ENCODE measurements around the gene ARID5B.
"Not testable (repeated sequence)": the region's sequence is repeated elsewhere in the genome, so short reads cannot be mapped to it uniquely, and the experiment has no call there.

The ARID5B gene, protein sequence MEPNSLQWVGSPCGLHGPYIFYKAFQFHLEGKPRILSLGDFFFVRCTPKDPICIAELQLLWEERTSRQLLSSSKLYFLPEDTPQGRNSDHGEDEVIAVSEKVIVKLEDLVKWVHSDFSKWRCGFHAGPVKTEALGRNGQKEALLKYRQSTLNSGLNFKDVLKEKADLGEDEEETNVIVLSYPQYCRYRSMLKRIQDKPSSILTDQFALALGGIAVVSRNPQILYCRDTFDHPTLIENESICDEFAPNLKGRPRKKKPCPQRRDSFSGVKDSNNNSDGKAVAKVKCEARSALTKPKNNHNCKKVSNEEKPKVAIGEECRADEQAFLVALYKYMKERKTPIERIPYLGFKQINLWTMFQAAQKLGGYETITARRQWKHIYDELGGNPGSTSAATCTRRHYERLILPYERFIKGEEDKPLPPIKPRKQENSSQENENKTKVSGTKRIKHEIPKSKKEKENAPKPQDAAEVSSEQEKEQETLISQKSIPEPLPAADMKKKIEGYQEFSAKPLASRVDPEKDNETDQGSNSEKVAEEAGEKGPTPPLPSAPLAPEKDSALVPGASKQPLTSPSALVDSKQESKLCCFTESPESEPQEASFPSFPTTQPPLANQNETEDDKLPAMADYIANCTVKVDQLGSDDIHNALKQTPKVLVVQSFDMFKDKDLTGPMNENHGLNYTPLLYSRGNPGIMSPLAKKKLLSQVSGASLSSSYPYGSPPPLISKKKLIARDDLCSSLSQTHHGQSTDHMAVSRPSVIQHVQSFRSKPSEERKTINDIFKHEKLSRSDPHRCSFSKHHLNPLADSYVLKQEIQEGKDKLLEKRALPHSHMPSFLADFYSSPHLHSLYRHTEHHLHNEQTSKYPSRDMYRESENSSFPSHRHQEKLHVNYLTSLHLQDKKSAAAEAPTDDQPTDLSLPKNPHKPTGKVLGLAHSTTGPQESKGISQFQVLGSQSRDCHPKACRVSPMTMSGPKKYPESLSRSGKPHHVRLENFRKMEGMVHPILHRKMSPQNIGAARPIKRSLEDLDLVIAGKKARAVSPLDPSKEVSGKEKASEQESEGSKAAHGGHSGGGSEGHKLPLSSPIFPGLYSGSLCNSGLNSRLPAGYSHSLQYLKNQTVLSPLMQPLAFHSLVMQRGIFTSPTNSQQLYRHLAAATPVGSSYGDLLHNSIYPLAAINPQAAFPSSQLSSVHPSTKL

DNA sequence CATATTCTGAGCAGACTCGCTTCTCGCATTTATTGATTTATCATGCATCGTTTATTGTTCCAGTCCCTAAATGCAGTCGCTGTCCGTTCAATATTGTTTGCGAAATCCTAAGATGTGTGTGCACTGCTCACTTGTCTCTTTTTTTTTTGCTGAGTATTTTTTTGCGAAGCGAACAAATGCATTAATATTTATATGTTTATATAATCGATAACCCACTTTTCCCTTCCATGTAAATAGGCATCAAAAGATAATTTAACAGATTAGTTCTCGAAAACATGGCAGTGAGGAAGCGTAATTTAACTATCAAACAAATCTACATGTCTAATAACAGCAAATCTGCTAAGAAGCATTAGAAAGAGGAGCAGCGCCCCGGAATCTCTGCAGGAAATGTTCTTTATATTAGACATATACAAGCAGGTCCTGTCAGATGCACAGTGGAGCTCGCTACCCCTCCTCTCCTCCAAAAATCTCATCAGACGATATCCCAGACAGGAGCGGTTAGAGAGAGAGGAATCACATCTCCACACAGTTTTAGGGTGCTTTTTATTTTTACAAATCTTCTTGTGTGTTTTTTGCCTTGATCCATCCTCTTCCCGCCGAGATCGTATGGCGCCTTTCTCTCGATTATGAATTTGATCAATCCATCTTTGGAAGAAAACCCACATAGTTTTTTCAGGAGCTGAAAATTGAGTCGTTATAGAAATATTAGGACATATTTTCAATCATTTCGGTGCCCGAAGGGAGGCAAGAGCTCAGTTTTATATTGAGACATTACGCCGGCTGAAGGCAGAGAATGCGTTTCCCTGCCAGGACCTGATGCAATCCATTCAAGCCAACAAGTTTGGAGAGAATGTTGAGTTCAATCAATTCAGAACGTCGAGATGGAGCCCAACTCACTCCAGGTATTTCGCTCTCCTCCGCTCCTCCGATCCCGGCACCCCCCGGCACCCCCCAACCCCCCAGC is at the start of gene ARID5B:
ARID5B (plus strand) TSS at position 871 of the 964 bp plus-strand sequence; CDS start at position 882, 11 bp downstream.
- DNase-seq, result peak; percentile 76

DNA sequence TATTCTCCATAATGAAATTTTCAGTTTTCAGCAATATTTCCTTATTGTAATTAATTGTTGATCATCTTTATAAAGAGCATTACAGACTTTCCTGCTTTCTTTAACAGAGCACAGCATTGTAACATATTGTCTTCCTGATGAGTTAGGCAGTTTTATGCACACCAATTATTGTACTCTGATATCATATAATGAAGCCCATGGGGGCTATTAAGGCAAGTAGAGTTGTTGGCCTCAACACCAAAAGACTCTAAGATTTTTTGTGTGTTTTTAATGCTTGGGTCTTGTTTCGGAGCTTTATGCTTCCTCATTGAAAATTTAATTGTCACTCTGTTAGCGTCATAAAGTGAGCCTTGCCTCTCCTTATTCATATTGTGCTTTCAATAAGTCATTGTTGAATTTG is 49.2 kb upstream of the ARID5B start:
- no peak for DNase-seq

DNA sequence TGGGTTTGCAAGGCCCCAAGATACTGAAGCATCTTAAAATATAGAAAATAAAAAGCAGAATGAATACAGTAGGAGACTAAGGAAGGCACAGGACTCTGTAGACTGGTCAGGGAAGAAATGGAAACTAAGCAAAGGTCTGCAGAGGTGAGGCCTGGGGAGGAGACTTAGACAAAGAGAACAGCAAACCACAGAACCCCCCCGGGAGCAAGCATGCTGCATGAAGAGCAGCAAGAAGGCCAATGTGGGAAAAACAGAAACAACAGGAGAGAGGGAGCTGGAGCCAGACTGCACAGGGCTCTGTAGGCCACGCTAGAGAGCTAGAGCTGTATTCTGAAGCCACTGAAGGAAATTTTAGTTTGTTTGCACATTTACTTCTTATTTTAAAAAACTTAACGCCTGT is 45.7 kb upstream of the ARID5B start:
- DNase-seq, result no peak

DNA sequence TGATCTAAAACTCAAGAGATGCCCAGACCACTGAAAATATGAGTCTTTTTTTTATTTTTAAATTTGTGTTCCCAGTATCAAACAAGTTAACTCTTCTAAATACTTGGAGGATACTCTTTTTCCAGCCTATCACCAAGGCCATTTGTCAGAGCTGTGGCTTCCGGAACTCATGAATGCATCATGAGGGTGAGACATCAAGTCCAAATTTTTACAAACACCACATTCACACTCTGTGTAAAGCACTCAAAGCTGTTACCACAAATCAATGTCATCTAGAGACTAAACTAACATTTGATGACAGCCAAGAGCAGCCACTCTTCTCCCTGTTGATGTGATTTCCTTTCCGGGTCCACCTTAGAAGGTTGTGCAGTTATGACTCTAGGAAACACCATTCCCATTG is 43.8 kb upstream of the ARID5B start:
- no peak for DNase-seq

DNA sequence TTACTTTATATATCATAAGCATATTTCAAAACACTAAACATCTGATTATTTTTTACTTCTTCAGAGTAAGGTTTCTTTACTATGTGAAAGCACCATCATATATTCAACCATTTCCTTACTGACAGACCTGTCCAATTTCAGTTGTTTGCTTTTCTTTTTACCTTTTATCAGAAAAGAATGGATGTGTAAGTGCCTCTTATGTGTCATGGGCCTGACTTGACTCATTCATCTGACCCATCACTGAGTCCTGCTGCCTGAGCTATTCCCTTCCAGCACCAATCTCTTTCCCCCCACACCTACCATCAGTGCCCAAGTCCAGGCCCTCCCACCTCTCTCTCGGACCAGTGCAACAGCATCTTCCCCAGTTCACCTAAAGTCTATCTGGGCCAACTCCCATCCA is 41.7 kb upstream of the ARID5B start:
- DNase-seq, result no peak

DNA sequence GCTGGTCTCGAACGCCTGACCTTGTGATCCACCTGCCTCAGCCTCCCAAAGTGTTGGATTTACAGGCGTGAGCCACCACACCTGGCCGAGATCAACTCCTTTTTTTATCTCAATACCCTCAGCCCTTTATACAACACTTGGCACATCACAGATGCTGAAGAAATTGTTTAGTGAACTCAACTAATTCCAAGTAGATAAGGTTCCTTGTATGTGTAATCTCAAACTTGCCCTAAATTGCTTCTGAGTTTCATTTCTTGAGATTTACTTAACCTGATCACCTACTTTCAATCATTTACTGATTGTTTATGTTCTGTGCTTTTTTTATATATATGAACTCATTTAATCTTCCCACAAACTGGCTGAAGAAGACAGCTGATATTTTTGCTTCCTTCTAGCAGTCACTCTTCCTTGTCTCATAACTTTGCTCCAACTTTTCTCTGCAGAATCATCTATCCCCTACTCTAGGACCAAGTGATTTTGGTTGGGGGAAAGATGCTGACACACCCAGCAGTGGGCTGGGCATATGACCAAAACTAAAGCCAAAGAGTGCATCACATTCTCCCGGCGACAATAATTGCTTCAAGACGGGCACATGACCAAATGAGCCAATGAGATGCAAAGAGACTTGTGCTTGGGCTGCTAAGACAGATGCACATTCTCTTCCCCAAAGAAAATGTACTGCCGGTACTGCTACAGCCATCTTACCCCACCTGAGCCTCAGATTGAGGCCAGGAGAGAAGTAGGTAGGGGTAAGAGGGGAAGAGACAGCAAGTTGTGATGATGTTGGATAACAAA is 40.3 kb upstream of the ARID5B start:
- DNase-seq, result no peak

DNA sequence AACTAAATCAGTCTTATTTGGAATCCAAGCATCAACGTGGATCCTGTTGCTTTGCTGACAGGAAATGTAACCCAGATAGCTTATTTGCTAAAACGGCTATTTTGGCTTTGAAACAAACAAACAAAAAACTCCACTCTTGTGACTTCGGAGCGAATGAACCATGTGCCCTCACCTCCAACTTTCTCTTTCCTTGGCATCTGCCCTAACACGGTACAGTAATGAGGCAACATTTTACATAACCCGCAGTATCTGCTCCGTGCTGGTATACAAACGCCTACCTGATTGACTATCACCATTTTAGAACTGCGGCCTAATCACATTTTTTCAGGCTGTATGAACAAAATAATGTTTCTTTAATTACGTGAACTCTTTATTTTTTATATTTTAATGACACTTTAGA is 37.5 kb upstream of the ARID5B start:
- no peak for DNase-seq

DNA sequence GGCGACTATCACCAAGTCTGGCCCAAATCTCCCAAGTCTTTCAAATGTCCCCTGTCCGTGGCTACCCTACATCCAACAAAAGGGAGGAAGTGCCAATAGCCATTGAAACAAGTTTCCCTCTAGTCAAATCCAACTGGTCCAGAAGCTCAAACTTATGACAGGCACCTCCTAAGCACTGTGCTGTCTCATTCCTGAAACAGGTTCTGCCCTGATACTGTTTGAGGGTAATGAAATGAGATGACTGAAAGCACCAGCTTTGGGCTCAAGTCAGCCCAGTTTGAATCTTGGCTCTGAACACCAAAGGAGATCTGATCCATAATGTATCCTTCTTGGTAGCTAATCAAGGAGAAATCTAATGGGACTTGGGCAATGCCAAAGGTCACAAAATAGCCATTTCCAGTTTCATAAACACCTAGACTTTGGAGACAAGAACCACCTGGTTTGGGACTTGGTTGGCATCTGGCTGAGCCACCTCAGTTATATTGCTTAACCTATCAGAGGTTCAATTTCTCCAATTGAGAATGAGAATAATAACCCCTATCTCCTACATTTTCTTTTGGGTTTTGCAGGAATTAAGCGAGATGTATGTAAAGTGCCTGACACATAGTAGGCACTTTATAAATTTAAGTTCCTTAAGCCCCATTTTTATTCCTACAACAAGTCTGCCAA is 34.7 kb upstream of the ARID5B start:
- DNase-seq, result no peak

DNA sequence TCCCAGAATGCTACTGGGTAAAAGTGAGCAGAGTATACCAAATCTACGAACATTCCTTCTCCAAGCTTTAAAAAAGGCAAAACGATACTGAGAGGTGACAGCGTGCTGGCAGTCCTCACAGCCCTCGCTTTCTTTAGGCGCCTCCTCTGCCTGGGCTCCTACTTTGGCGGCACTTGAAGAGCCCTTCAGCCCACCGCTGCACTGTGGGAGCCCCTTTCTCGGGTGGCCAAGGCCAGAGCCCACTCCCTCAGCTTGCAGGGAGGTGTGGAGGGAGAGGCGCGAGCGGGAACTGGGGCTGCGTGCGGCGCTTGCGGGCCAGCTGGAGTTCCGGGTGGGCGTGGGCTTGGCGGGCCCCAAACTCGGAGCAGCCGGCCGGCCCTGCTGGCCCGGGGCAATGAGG is 34.1 kb upstream of the ARID5B start:
- DNase-seq, result not testable (repeated sequence)

DNA sequence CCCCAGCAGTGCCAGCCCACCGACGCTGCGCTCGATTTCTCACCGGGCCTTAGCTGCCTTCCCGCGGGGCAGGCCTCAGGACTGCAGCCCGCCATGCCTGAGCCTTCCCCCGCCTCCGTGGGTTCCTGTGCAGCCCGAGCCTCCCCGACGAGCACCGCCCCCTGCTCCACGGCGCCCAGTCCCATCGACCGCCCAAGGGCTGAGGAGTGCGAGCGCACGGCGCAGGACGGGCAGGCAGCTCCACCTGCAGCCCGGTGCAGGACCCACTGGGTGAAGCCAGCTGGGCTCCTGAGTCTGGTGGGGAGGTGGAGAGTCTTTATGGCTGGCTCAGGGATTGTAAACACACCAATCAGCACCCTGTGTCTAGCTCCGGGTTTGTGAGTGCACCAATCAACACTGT is 33.7 kb upstream of the ARID5B start:
- DNase-seq, result not testable (repeated sequence)

DNA sequence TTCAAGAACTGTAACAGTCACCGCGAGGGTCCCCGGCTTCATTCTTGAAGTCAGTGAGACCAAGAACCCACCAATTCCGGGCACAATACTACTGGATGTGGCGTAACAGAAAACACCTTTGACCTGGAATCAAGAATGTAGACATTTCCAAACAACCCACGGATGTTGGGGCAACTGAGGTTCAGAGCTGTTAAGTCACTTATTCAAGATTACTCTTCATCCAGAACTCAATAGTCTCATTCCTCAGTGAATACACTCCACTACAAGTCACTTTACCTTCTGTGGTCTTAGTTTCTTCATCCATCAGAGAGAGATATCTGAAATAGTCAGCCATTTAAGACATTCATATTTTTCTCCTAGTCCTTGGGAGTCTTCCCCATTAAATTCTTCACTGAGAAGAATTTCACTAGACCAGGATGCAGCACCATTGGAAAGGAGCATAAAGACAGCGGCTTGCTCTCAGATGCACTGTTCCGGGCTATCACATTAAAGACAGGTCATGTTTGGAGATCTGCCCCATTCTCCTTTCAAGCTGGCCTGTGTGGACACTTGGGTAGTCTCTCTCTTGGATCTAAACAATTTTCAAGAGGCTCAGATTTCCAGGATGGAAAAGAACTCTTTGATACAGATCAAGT is 32.3 kb upstream of the ARID5B start:
- no peak for DNase-seq

DNA sequence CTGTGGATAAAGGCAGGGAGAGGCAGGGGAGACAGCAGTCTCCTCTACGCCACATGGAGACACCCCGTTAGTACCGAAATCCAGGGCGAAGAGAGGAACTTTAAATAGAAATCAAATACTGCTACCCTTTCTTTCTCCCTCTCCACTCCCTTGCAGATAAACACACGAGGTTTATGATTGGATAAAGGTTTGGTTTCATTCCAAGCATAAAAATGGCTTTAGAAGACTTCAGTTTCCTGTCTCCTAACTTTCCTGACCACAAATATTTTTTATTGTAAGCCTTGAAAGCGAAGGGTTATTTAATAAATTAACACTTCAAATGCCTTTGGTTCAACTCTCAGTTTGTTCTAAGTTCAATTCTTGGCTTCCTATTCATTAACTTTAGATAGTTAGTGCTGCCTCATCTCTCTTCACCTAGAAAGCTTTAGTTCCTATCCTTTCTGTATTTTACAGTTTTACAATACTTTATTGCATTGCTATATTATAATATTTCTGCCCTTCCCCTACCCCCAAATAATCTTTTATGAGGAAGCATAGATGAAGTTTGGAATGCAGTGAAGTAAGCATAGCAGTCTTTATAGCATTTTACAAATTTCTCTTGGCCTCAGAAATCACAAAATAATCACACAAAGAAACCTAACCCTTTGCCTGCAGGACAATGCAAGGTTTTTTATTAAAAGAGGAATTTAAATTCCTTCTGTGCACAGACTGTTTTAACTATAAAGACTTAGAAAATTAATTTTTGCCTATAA is 31.5 kb upstream of the ARID5B start:
- no peak for DNase-seq

DNA sequence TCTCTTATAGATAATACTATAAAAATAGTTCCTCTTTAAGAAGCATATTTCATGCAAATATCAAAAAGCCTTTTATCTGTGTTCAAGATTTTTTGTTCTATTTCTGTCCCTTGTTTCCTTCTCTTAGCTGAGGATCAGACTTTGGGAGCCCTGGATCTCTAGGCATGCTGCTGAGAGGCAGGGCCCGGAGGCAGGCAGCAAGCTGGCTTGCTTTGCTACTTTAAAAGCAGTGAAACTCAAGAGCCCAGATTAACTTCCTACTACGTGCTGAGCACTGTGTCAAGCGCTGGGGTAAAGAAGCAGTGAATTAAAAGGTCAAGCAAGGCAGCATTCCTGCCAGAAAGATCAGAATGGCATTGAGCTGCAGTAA is 31.0 kb upstream of the ARID5B start:
- no peak for DNase-seq

DNA sequence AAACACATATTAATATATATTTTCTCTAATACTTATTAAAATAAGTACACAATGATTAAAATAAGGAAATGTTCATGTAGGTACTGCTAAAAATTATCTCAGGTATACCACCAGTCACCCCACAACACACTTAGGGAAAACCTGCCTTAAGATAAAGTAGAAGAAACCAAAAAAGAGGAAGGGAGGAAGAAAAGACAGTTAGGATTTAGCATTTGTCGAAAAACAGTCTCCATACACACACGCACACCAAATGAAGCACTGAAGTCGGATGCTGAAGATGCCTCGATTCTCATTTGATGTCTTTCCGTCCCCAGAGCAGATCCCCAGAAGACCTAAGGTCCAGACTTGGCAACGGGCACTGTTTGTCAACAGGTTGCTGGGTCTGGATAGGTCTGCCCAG is 30.0 kb upstream of the ARID5B start:
- no peak for DNase-seq

DNA sequence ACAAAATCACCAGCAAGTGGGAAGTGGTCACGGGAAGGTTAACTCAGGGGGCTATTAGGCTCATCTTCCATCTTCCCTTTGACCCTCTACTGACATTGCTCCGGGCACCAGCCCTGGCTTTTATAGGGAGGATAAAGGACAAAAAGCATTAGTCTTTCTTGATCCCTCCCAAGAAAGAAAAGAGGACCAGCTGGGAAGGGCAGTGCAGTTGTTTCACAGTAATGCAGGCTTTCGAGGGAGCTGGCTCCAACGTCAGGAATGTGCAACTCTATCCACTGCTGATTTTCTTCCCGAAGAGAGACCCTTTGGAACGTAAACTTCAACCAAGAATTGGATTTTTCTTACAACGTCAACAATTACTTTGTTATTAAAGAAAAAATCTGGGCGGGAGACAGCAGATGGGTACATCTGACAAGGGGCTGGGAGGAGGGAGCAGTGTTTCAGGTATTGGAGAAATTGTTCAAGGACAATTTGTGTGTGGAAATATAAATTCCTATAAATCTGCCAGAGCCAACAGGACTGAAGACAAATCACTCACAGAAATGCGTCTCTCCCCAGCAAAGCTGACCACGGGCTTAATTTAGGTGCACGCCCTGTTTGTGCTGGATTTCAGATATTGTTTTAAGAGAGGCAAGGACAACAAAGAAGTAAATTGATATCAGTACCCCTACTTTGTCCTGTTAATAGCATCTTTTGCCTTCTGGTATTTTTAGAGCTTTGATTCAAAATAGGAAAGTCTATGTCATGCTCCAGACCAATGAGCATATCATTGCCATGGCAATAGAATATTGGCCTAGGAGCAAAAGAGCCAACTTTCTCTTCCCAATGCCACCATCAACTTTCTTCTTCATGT is 23.4 kb upstream of the ARID5B start:
- no peak for DNase-seq

DNA sequence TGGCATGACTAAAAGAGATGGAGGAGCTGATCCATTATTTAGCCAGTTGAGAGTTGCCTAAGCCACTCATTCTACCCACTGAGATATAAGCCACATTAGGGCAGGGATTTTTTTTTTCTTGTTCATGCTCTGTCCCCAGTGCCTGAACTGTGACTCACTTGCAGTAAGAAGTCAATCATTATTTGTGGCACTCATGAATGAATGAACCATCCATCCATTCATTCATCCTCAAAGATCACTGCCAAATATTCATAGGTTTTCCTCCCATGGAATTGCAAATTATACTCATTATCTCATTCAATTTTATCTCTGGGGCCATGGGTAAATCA is 22.8 kb upstream of the ARID5B start:
- no peak for DNase-seq

DNA sequence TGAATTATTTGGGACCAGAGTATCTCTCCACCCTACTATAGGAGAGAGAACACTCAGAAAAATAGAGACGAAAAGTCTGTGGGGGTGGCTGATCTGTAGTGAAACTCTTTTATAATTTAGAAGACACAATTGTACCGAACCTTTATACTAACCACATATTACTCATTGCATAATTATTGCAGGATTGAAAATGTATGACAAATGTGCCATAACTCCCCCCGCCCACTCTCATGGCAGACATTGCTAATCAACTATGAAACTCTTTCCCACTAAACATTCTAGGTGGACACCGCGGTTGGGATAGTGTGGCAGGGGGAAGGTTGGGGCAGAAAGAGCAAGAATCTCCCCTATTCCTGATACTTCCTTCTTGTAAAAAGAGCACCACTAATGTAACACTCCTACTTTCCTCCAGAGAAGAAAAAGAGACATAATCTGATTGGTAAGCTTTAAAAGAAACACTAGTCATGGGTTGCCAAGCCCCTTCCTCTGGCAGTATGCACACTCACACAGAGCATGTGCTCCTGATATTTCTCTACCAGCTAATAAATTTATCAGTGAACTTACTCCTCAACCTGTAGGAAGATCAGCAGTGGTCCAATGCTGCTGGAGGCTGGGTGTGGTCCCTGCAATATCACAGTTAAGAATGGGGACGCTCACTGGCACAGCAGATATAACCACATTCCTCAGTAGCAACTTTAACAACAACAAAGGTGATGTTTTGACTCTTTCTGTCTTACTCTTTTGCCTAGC is 18.7 kb upstream of the ARID5B start:
- peak; percentile 43 for DNase-seq

Measured in inflammatory macrophage treated with lipopolysaccharide for 4 hours (primary cell).